C4-2B (cell line): ENCODE data around the gene KIAA0232.

Experiments
- ZFX ChIP-seq: fragments of 450-650 bp; IDR thresholded peaks from 2 replicates; pipeline ENCODE4 v1.6.1; 2017
- TF ChIP-seq, protein P1 (sequence below): fragments of 450-650 bp; conservative IDR thresholded peaks from 2 replicates; pipeline ENCODE4 v1.5.1; 2017; ENCODE audit warnings: mild to moderate bottlenecking

DNA sequence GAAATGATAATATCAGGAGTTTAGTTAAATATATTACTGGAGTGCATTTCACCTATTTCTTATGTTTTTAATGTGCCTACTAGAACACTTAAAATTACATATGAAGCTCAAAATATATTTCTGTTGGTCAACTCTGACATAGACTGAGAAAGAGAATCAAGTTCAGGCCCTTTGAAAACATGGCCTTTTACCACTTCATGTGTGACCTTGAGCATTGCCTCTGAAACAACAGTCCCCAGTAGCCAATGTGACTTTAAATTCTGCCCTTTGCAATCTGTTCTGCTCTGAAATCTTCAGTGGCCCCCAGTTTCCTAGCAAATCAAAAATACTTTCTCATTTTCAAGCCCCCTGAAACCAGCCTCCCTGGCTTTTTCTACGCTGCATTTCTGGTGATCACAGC, 77.0 kb downstream of the KIAA0232 start:
- TF ChIP-seq, protein P1, sequence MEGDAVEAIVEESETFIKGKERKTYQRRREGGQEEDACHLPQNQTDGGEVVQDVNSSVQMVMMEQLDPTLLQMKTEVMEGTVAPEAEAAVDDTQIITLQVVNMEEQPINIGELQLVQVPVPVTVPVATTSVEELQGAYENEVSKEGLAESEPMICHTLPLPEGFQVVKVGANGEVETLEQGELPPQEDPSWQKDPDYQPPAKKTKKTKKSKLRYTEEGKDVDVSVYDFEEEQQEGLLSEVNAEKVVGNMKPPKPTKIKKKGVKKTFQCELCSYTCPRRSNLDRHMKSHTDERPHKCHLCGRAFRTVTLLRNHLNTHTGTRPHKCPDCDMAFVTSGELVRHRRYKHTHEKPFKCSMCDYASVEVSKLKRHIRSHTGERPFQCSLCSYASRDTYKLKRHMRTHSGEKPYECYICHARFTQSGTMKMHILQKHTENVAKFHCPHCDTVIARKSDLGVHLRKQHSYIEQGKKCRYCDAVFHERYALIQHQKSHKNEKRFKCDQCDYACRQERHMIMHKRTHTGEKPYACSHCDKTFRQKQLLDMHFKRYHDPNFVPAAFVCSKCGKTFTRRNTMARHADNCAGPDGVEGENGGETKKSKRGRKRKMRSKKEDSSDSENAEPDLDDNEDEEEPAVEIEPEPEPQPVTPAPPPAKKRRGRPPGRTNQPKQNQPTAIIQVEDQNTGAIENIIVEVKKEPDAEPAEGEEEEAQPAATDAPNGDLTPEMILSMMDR, result no peak
- no peak for TF ChIP-seq ZFX
